Loucy (cell line): Measurements from ENCODE around the gene PRKCQ.

Experiments
- H2AFZ ChIP-seq: fragments of 200-600 bp; sonication (generic); 2 replicates; pipeline ENCODE4 v1.6.0; 2016; ENCODE audit warnings: antibody characterized with exemption, mild to moderate bottlenecking, low read length, moderate library complexity
- H3F3A ChIP-seq: fragments of 200-600 bp; 2 replicates; pipeline ENCODE4 v1.6.0; 2016; ENCODE audit warnings: antibody characterized with exemption, low read depth, mild to moderate bottlenecking
- H3K27me3 ChIP-seq: fragments of 200-600 bp; sonication (generic); 2 replicates; pipeline ENCODE4 v1.6.1; 2014; ENCODE audit warnings: low read length, mild to moderate bottlenecking; ENCODE audit not compliant: insufficient read depth, poor library complexity, severe bottlenecking
- H3K36me3 ChIP-seq: fragments of 200-600 bp; sonication (generic); 2 replicates; pipeline ENCODE4 v1.6.1; 2016; ENCODE audit warnings: low read length; ENCODE audit not compliant: insufficient read depth
- H3K4me1 ChIP-seq: fragments of 200-600 bp; sonication (generic); 2 replicates; pipeline ENCODE4 v1.5.1; 2014; ENCODE audit warnings: low read length, mild to moderate bottlenecking; ENCODE audit not compliant: insufficient read depth, poor library complexity, severe bottlenecking
- H3K4me2 ChIP-seq: fragments of 200-600 bp; sonication (generic); 2 replicates; pipeline ENCODE4 v1.6.0; 2014; ENCODE audit warnings: antibody characterized with exemption, low read length, low read depth, mild to moderate bottlenecking; ENCODE audit not compliant: poor library complexity, severe bottlenecking
- H3K4me3 ChIP-seq: fragments of 200-600 bp; sonication (generic); 2 replicates; pipeline ENCODE4 v1.5.1; 2014; ENCODE audit warnings: low read length, mild to moderate bottlenecking, mixed read lengths; ENCODE audit not compliant: poor library complexity, severe bottlenecking
- H3K79me2 ChIP-seq: fragments of 200-600 bp; sonication (generic); 2 replicates; pipeline ENCODE4 v1.6.1; 2014; ENCODE audit warnings: low read length; ENCODE audit not compliant: insufficient read depth
- H3K9ac ChIP-seq: fragments of 200-600 bp; sonication (generic); 2 replicates; pipeline ENCODE4 v1.6.0; 2014; ENCODE audit warnings: mild to moderate bottlenecking, low read depth, low read length, moderate library complexity; ENCODE audit not compliant: poor library complexity, severe bottlenecking
- H3K9me2 ChIP-seq: fragments of 200-600 bp; sonication (generic); replicated peaks from 2 replicates; pipeline ENCODE4 v1.6.1; 2016; ENCODE audit warnings: low read depth, low read length, mixed read lengths
- H3K9me3 ChIP-seq: fragments of 200-600 bp; sonication (generic); 2 replicates; pipeline ENCODE4 v1.6.1; 2014; ENCODE audit warnings: mild to moderate bottlenecking, antibody characterized with exemption, low read length, low read depth; ENCODE audit not compliant: insufficient read depth
- H4K20me1 ChIP-seq: fragments of 200-600 bp; sonication (generic); 2 replicates; pipeline ENCODE4 v1.6.0; 2014; ENCODE audit warnings: antibody characterized with exemption, low read length, mild to moderate bottlenecking; ENCODE audit not compliant: insufficient read depth, poor library complexity, severe bottlenecking
- CTCF ChIP-seq: fragments of 200-600 bp; sonication (generic); conservative IDR thresholded peaks from 2 replicates; pipeline ENCODE4 v1.5.1; 2014; ENCODE audit warnings: mild to moderate bottlenecking, antibody characterized with exemption, low read length
- EZH2phosphoT487 ChIP-seq: fragments of 200-600 bp; IDR thresholded peaks from 2 replicates; pipeline ENCODE4 v1.6.1; 2018; ENCODE audit warnings: antibody characterized with exemption, mild to moderate bottlenecking, moderate library complexity, borderline replicate concordance

Gene PRKCQ

GRCh38 chr10:6528198-6528950, 51.7 kb downstream of the PRKCQ start:
- no peak overlapping the region for H2AFZ ChIP-seq

GRCh38 chr10:6525599-6526165, 54.4 kb downstream of the PRKCQ start:
- Histone ChIP-seq H3K4me3 (no peak overlapping the region), H3K9me3 (no peaks in the 10 kb centered on the region)

More at GRCh38 chr10:6528198-6528950, 51.7 kb downstream of the PRKCQ start:
- TF ChIP-seq EZH2phosphoT487 (no peak), CTCF (no peak)
- Histone ChIP-seq H3K4me2 (no peak overlapping the region), H3K79me2 (peaks cover 100% of the 10 kb centered on the region), H4K20me1 (peaks cover 10% of the 10 kb centered on the region), H3K36me3 (peaks cover 25% of the 10 kb centered on the region; the same call in 1 of the 2 replicates), H3K9ac (no peak overlapping the region), H3K4me3 (no peak overlapping the region), H3K4me1 (peaks cover 21% of the 10 kb centered on the region), H3F3A (no peaks in the 10 kb centered on the region), H3K9me2 (no peaks in the 10 kb centered on the region), H3K27me3 (no peaks in the 10 kb centered on the region), H3K9me3 (no peaks in the 10 kb centered on the region)

GRCh38 chr10:6522230-6522629, 57.8 kb downstream of the PRKCQ start:
- H3K9ac ChIP-seq: no peak overlapping the region
- H3K4me2 ChIP-seq: no peak overlapping the region
- no peaks in the 10 kb centered on the region for H3K27me3 ChIP-seq
- peaks cover 22% of the 10 kb centered on the region for H3K4me1 ChIP-seq
- H3K36me3 ChIP-seq: peaks cover 35% of the 10 kb centered on the region; the same call in 1 of the 2 replicates
- peaks cover 93% of the 10 kb centered on the region for H3K79me2 ChIP-seq
- peaks cover 12% of the 10 kb centered on the region for H4K20me1 ChIP-seq
- no peaks in the 10 kb centered on the region for H3K9me3 ChIP-seq
- H3F3A ChIP-seq: no peaks in the 10 kb centered on the region
- H2AFZ ChIP-seq: no peak overlapping the region
- TF ChIP-seq CTCF (no peak), EZH2phosphoT487 (no peak)
- no peaks in the 10 kb centered on the region for H3K9me2 ChIP-seq
- no peak overlapping the region for H3K4me3 ChIP-seq

More at GRCh38 chr10:6525599-6526165, 54.4 kb downstream of the PRKCQ start:
- Histone ChIP-seq H3K36me3 (peaks cover 33% of the 10 kb centered on the region; the same call in 1 of the 2 replicates), H4K20me1 (peaks cover 8% of the 10 kb centered on the region), H3K4me1 (peaks cover 9% of the 10 kb centered on the region), H3F3A (no peaks in the 10 kb centered on the region), H2AFZ (no peak overlapping the region), H3K79me2 (peaks cover 98% of the 10 kb centered on the region), H3K9ac (no peak overlapping the region), H3K27me3 (no peaks in the 10 kb centered on the region), H3K9me2 (no peaks in the 10 kb centered on the region), H3K4me2 (no peak overlapping the region)
- TF ChIP-seq CTCF: no peak
- no peak for TF ChIP-seq EZH2phosphoT487
